Esophagus muscularis mucosa (tissue), 4 donors: ENCODE results near the gene RPS5. TPM values are rescaled to one million over a fixed set of nuclear protein-coding genes. Genes with fewer than 3 reads are reported as not detected.

Experiments
- DNase-seq: peaks from one replicate; pipeline ENCODE4 v3.0.0-alpha.2; 2017; ENCODE audit errors: extremely low spot score
- H3K27ac ChIP-seq, 4 donors: fragments of 200-600 bp; sonication (generic); replicated peaks in 1 of 4; 1 replicate in 3 of 4; 2 replicates in 1 of 4; pipeline ENCODE4 v1.5.1; 2016 to 2019; ENCODE audit warnings: mild to moderate bottlenecking in 1 of 4
- H3K27me3 ChIP-seq, 4 donors: fragments of 200-600 bp; sonication (generic); one replicate each; pipeline versions ENCODE4 v1.5.1 to v1.6.0; 2016 to 2019
- H3K36me3 ChIP-seq, 4 donors: fragments of 200-600 bp; sonication (generic); one replicate each; pipeline ENCODE4 v1.5.1; 2016 to 2019
- H3K4me1 ChIP-seq, 4 donors: fragments of 200-600 bp; sonication (generic); one replicate each; pipeline ENCODE4 v1.5.1; 2016 to 2019
- H3K4me3 ChIP-seq, 4 donors: fragments of 200-600 bp; sonication (generic); 1 replicate in 2 of 4; 2 replicates in 2 of 4; pipeline ENCODE4 v1.5.1; 2016 to 2019; ENCODE audit warnings: mild to moderate bottlenecking in 4 of 4, moderate library complexity in 1 of 4
- H3K9me3 ChIP-seq, 4 donors: fragments of 200-600 bp; sonication (generic); 1 replicate in 3 of 4; 2 replicates in 1 of 4; pipeline ENCODE4 v1.5.1; 2016 to 2019
- EP300 ChIP-seq: sonication (generic); formaldehyde crosslinking; IDR thresholded peaks from one replicate; pipeline ENCODE4 v1.6.1; 2017; ENCODE audit warnings: antibody characterized with exemption
- POLR2A ChIP-seq: fragments of 450-650 bp; IDR thresholded peaks from one replicate; pipeline ENCODE4 v1.6.1; 2017; ENCODE audit warnings: antibody characterized with exemption, moderate library complexity, mild to moderate bottlenecking, low read depth
- POLR2AphosphoS5 ChIP-seq, 2 donors: sonication (generic); formaldehyde crosslinking; IDR thresholded peaks; one replicate each; pipeline ENCODE4 v1.6.1; 2017; ENCODE audit warnings: antibody characterized with exemption in 2 of 2
- WGBS: methylation state at CpG from one replicate; pipeline ENCODE4 v1.1.5; 2018; 5-methylcytosine and 5-hydroxymethylcytosine counted together
- intact Hi-C: fragments of 100-400 bp; cut with DNase I; formaldehyde crosslinking; loops from one replicate; pipeline ENCODE4 v1.15.1; 2023
- total RNA-seq, 4 donors: library from RNA; depleted of rRNA; stranded (reverse); fragments of >200 nt; gene quantifications; one replicate each; pipeline versions ENCODE4 v1.1.0 to v1.2.1, GENCODE V29; 2016
- TF ChIP-seq, protein P1 (sequence below), 3 experiments: fragments of 200-600 bp in 2 of 3; fragments of 450-650 bp in 1 of 3; sonication (generic) in 2 of 3; IDR thresholded peaks; one replicate each; pipeline ENCODE4 v1.5.1; 2017 to 2019; ENCODE audit warnings: antibody characterized with exemption in 3 of 3, mild to moderate bottlenecking in 2 of 3, moderate library complexity in 1 of 3

The RPS5 gene
- total RNA-seq, 4 donors from 2014 or later, result 1,137 to 2,200 (median 1,582) TPM

DNA sequence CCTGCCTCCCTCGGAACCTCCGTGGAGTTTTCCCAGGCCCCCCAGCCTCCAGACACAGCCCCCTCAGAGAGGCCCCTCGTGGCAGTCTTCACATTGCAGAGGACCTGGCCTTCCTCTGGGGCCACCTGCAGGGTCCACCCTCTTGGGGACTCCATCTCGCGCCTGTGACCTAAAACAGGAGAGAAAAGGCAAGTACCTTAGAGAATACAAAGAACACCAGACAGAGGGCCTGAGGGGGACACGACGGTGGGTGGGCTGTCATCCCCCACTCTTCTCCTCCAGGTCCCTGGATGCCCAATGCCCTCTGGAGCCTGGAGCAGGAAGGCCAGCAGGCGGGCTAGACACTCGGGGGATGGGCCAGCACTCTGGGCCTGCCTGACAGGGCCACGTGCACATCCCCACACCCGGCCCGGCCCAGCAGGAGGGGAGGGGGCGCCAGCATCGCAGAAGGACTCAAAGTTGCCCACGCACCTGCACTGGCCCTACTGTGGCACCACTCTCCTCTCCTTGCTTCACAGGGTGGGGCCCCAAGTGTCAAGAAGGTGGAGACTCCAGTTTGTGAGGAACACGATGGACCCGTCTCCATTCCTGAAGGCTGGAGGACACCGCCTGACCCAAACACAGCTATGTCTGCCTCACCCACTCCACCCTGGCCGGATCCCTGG lies 29.5 kb upstream of the RPS5 start:
- WGBS, result 78% methylated on average over 7 of the region's 19 CpGs
- Histone ChIP-seq H3K4me3 (no peak overlapping the region), H3K4me1 (peaks cover 23 to 35% (median 28%) of the 10 kb centered on the region in 4 donors), H3K27me3 (peaks cover 0 to 53% (median 22%) of the 10 kb centered on the region in 4 donors), H3K36me3 (peaks cover 0 to 3% (median 0%) of the 10 kb centered on the region in 4 donors), H3K27ac (no peak overlapping the region), H3K9me3 (no peaks in the 10 kb centered on the region)
- TF ChIP-seq POLR2A (no peak), POLR2AphosphoS5 (IDR thresholded peaks at IDR 0.05) (no peak), EP300 (no peak)
- TF ChIP-seq, protein P1, sequence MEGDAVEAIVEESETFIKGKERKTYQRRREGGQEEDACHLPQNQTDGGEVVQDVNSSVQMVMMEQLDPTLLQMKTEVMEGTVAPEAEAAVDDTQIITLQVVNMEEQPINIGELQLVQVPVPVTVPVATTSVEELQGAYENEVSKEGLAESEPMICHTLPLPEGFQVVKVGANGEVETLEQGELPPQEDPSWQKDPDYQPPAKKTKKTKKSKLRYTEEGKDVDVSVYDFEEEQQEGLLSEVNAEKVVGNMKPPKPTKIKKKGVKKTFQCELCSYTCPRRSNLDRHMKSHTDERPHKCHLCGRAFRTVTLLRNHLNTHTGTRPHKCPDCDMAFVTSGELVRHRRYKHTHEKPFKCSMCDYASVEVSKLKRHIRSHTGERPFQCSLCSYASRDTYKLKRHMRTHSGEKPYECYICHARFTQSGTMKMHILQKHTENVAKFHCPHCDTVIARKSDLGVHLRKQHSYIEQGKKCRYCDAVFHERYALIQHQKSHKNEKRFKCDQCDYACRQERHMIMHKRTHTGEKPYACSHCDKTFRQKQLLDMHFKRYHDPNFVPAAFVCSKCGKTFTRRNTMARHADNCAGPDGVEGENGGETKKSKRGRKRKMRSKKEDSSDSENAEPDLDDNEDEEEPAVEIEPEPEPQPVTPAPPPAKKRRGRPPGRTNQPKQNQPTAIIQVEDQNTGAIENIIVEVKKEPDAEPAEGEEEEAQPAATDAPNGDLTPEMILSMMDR (IDR thresholded peaks at IDR 0.05), result no peak
- DNase-seq, result no peak
- intact Hi-C loops, result no loop called here

DNA sequence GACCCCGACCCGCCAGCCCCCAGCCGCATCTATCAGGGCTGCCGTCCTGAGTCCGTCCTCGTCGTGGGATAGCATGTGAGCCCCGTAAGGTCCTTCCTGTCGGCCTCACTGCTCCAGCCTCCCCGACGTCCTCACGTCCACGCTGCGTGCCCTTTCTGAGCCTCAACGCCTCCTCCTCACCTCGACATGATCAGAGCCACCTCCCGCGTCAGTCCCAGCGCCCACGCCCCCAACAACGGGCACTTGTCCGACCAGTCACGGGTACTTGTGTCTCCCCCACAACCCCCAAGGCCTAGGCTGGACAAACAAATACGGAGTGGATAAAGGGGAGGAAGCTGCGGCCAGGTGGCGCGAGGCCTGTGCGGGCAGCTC lies 25.2 kb upstream of the RPS5 start:
- TF ChIP-seq, protein P1 (IDR thresholded peaks at IDR 0.05), result no peak
- TF ChIP-seq POLR2A (no peak), EP300 (no peak), POLR2AphosphoS5 (IDR thresholded peaks at IDR 0.05) (no peak)
- DNase-seq, result no peak
- H3K4me1 ChIP-seq, result peaks cover 11 to 28% (median 18%) of the 10 kb centered on the region in 4 donors
- peak overlapping the region; percentile 85 to 96 (median 94) for H3K27ac ChIP-seq
- H3K27me3 ChIP-seq, result peaks cover 0 to 18% (median 0%) of the 10 kb centered on the region in 4 donors
- H3K9me3 ChIP-seq, result no peaks in the 10 kb centered on the region
- intact Hi-C loops, result no loop called here
- H3K4me3 ChIP-seq, result peak overlapping the region; percentile 70 to 83 (median 80)
- H3K36me3 ChIP-seq, result peaks cover 0 to 7% (median 3%) of the 10 kb centered on the region in 4 donors
- 2% methylated on average over 25 of the region's 28 CpGs for WGBS

DNA sequence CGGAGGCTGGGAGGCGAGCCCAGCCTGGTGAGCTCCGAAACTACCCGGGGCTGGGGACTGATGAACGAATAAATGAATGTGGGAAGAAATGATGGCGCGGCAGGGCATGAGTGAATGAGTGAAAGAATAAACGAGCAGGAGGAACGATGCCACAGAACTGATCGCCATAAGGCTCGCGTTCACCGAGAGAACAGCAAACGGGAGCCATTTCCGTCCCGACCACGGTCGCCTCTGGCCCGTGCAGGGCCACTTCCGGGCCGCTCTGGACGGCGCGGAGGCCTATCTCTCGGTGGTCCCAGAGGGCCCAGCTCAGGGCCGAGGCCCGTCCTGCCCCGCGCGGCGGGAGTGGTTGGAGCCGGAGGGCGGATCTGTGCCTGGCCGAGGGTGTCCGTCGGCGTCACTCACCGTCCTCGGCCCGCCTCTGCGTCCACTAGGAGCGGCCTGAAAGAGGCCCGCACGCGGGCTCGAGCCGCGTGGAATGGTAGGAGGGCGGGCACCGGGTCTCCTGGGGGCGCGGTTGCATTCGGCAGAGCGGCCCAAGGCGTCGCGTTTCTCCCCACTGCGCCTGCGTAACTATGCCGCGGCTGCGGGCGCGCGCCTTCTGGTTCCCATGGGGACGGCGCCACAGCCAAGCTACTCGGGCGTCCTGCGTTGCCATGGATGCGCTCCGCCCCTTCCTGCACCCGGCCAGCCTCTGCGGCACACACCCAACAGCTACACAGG lies 24.6 kb upstream of the RPS5 start, which contains the start of gene ZNF497:
Gene ZNF497 (minus strand): TSS at position 480 of the 723 bp plus-strand sequence. CDS start 5,116 bp downstream, outside the sequence.
- peaks cover 9 to 23% (median 14%) of the 10 kb centered on the region in 4 donors for H3K4me1 ChIP-seq
- peaks cover 0 to 8% (median 3%) of the 10 kb centered on the region in 4 donors for H3K36me3 ChIP-seq
- H3K27ac ChIP-seq, result peak within 1 kb of the TSS; percentile 85 to 96 (median 94)
- TF ChIP-seq, protein P1 (IDR thresholded peaks at IDR 0.05), result peak in 2 of 3 experiments; percentile 2 to 30
- TF ChIP-seq POLR2A (no peak), POLR2AphosphoS5 (IDR thresholded peaks at IDR 0.05) (peak; percentile 80 to 90)
- peak within 1 kb of the TSS; percentile 70 to 83 (median 80) for H3K4me3 ChIP-seq
- H3K27me3 ChIP-seq, result peaks cover 0 to 18% (median 0%) of the 10 kb centered on the region in 4 donors
- intact Hi-C loops, result no loop called here
- under 1% methylated on average over 42 of the region's 74 CpGs for WGBS
- DNase-seq, result peak; percentile 98
- H3K9me3 ChIP-seq, result no peaks in the 10 kb centered on the region

DNA sequence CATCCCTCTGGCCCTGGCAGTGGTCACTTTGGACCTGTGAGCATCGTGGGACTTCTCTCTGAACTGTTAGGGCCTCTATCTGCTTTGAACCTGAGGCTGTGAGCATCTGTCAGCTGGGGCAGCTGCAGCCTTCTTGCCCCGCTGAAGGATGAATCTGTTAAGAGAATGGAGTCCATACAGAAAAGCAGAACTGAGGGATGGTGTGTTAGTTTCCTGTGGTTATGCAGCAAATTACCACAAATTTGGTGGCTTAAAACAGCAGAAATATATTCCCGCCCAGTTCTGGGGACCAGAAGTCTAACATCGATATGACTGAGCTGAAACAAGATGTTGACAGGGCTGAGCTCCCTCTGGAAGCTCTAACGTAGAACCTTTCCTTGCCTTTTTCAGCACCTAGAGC lies 22.9 kb upstream of the RPS5 start:
- Histone ChIP-seq H3K36me3 (peaks cover 0 to 10% (median 4%) of the 10 kb centered on the region in 4 donors), H3K4me3 (no peak overlapping the region), H3K27me3 (peaks cover 0 to 24% (median 0%) of the 10 kb centered on the region in 4 donors), H3K4me1 (peaks cover 9 to 17% (median 12%) of the 10 kb centered on the region in 4 donors), H3K9me3 (no peaks in the 10 kb centered on the region), H3K27ac (no peak overlapping the region)
- intact Hi-C loops, result no loop called here
- DNase-seq, result no peak
- TF ChIP-seq, protein P1 (IDR thresholded peaks at IDR 0.05), result no peak
- TF ChIP-seq EP300 (no peak), POLR2A (no peak), POLR2AphosphoS5 (IDR thresholded peaks at IDR 0.05) (no peak)
- 80% methylated on average over 5 of the region's 5 CpGs for WGBS
